IMR-90 (cell line): ENCODE measurements around the gene GCNT2. TPM values are rescaled to one million over a fixed set of nuclear protein-coding genes. Genes with fewer than 3 reads are reported as not detected.

Source experiments
- ATAC-seq: fragments of 200-7000 bp; cut with Tn5 transposase; 2 replicates; pipeline ENCODE4 v1.9.1; 2020; ENCODE audit warnings: low read depth, mild to moderate bottlenecking, moderate library complexity
- BruUV-seq: library from RNA; stranded (reverse); fragments of 400-500 nt; replicated peaks from 2 replicates; lab custom pipeline; 2021; lab: Mats Ljungman, UMichigan
- CTCF ChIA-PET: fragments of 300-600 bp; formaldehyde crosslinking; extraction: SDS; loops from one replicate; lab custom pipeline; 2021; ENCODE audit warnings: antibody characterized with exemption; lab: Yijun Ruan, JAX
- POLR2A ChIA-PET: fragments of 300-600 bp; sonication (Branson Sonifier 250); formaldehyde crosslinking; loops from one replicate; lab custom pipeline; 2022; ENCODE audit warnings: antibody characterized with exemption; ENCODE audit not compliant: unreplicated experiment; lab: Charles Lee
- DNase-seq: peaks from one replicate; pipeline ENCODE4 v3.0.0; 2013
- H2AFZ ChIP-seq: replicated peaks from 2 replicates; pipeline ENCODE3; 2013; ENCODE audit warnings: low read length, mild to moderate bottlenecking; ENCODE audit not compliant: poor library complexity
- H2AK5ac ChIP-seq: 2 replicates; pipeline ENCODE4 v1.6.1; 2013; ENCODE audit warnings: low read depth, low read length, inconsistent platforms
- H2AK9ac ChIP-seq: replicated peaks from 2 replicates; pipeline ENCODE3; 2013; ENCODE audit warnings: mild to moderate bottlenecking, low read depth, low read length, moderate library complexity; ENCODE audit not compliant: poor library complexity
- H2BK120ac ChIP-seq: 2 replicates; pipeline ENCODE4 v1.6.1; 2013; ENCODE audit warnings: low read depth, low read length, inconsistent platforms
- H2BK15ac ChIP-seq: 3 replicates; pipeline ENCODE4 v1.6.1; 2013; ENCODE audit warnings: low read depth, low read length, inconsistent platforms
- H2BK20ac ChIP-seq: 2 replicates; pipeline ENCODE4 v1.6.1; 2013; ENCODE audit warnings: low read depth, mild to moderate bottlenecking, inconsistent platforms, low read length, moderate library complexity
- H2BK5ac ChIP-seq: 2 replicates; pipeline ENCODE4 v1.6.1; 2013; ENCODE audit warnings: mild to moderate bottlenecking, low read depth, low read length, inconsistent platforms; ENCODE audit not compliant: poor library complexity, severe bottlenecking
- H3K14ac ChIP-seq: replicated peaks from 2 replicates; pipeline ENCODE4 v1.6.1; 2013; ENCODE audit warnings: low read depth, low read length, inconsistent platforms
- H3K18ac ChIP-seq: 2 replicates; pipeline ENCODE4 v1.6.1; 2013; ENCODE audit warnings: low read depth, low read length, control low read depth
- H3K23ac ChIP-seq: 2 replicates; pipeline ENCODE4 v1.6.1; 2013; ENCODE audit warnings: low read depth, low read length, inconsistent platforms
- H3K27ac ChIP-seq: 2 replicates; pipeline ENCODE4 v1.5.1; 2013; ENCODE audit warnings: mild to moderate bottlenecking, control low read depth, low read length; ENCODE audit not compliant: insufficient read depth
- H3K27me3 ChIP-seq: 2 replicates; pipeline ENCODE4 v1.6.1; 2013; ENCODE audit warnings: low read length; ENCODE audit not compliant: control insufficient read depth, insufficient read depth
- H3K36me3 ChIP-seq: 2 replicates; pipeline ENCODE4 v1.6.1; 2013; ENCODE audit warnings: low read length, mixed read lengths; ENCODE audit not compliant: control insufficient read depth, insufficient read depth
- H3K4ac ChIP-seq: 2 replicates; pipeline ENCODE4 v1.6.1; 2013; ENCODE audit warnings: low read depth, low read length, inconsistent platforms
- H3K4me1 ChIP-seq: 2 replicates; pipeline ENCODE4 v1.6.1; 2013; ENCODE audit warnings: low read length, mixed read lengths; ENCODE audit not compliant: control insufficient read depth, insufficient read depth
- H3K4me2 ChIP-seq: 2 replicates; pipeline ENCODE4 v1.6.1; 2013; ENCODE audit warnings: low read depth, mild to moderate bottlenecking, control low read depth, low read length, moderate library complexity
- H3K4me3 ChIP-seq: 2 replicates; pipeline ENCODE4 v1.5.1; 2013; ENCODE audit warnings: low read depth, mild to moderate bottlenecking, control low read depth, low read length, moderate library complexity; ENCODE audit not compliant: insufficient read depth
- H3K56ac ChIP-seq: 2 replicates; pipeline ENCODE4 v1.6.1; 2013; ENCODE audit warnings: low read length, inconsistent platforms; ENCODE audit not compliant: insufficient read depth; ENCODE audit errors: extremely low read depth
- H3K79me1 ChIP-seq, 2 experiments: 2 replicates each; pipeline ENCODE4 v1.6.1; 2013; ENCODE audit warnings: low read length in 2 of 2, inconsistent platforms in 1 of 2, low read depth in 1 of 2
- H3K9ac ChIP-seq: 2 replicates; pipeline ENCODE4 v1.6.1; 2013; ENCODE audit warnings: low read depth, low read length, control low read depth
- H3K9me1 ChIP-seq: 2 replicates; pipeline ENCODE4 v1.6.1; 2013; ENCODE audit warnings: low read length, inconsistent platforms; ENCODE audit not compliant: insufficient read depth
- H3K9me3 ChIP-seq: 2 replicates; pipeline ENCODE4 v1.6.1; 2013; ENCODE audit warnings: low read length; ENCODE audit not compliant: control insufficient read depth, insufficient read depth
- H4K20me1 ChIP-seq: 2 replicates; pipeline ENCODE4 v1.6.1; 2013; ENCODE audit warnings: low read length, inconsistent platforms; ENCODE audit not compliant: insufficient read depth
- H4K5ac ChIP-seq: 2 replicates; pipeline ENCODE4 v1.6.1; 2013; ENCODE audit warnings: mild to moderate bottlenecking, low read depth, low read length, control low read depth
- H4K8ac ChIP-seq, 2 experiments: 2 replicates each; pipeline ENCODE4 v1.6.1; 2013; ENCODE audit warnings: low read depth in 2 of 2, low read length in 2 of 2, control low read depth in 1 of 2, inconsistent platforms in 1 of 2
- H4K91ac ChIP-seq: 2 replicates; pipeline ENCODE4 v1.6.1; 2013; ENCODE audit warnings: low read depth, low read length, inconsistent platforms; ENCODE audit not compliant: insufficient read depth
- BHLHE40 ChIP-seq: fragments of 150-350 bp; IDR thresholded peaks from 2 replicates; pipeline ENCODE4 v1.6.1; 2016; ENCODE audit warnings: mild to moderate bottlenecking, low read depth, low read length
- CEBPB ChIP-seq: IDR thresholded peaks from 2 replicates; pipeline ENCODE4 v1.6.1; 2012; ENCODE audit warnings: low read depth, low read length, improper control_type of control experiment
- CHD1 ChIP-seq: IDR thresholded peaks from 2 replicates; pipeline ENCODE4 v1.6.1; 2012; ENCODE audit warnings: low read depth, low read length, improper control_type of control experiment
- CTCF ChIP-seq: conservative IDR thresholded peaks from 2 replicates; pipeline ENCODE4 v1.5.1; 2012; ENCODE audit warnings: mild to moderate bottlenecking, low read depth, low read length, improper control_type of control experiment
- ELK1 ChIP-seq: fragments of 150-350 bp; IDR thresholded peaks from 2 replicates; pipeline ENCODE4 v1.6.1; 2016; ENCODE audit warnings: low read depth, mild to moderate bottlenecking, low read length, moderate library complexity, borderline replicate concordance
- FOS ChIP-seq: fragments of 150-350 bp; IDR thresholded peaks from 2 replicates; pipeline ENCODE4 v1.6.1; 2016; ENCODE audit warnings: low read depth, low read length
- MAFK ChIP-seq: IDR thresholded peaks from 2 replicates; pipeline ENCODE4 v1.6.1; 2012; ENCODE audit warnings: low read depth, low read length, improper control_type of control experiment
- MAZ ChIP-seq: IDR thresholded peaks from 2 replicates; pipeline ENCODE4 v1.6.1; 2012; ENCODE audit warnings: low read depth, mild to moderate bottlenecking, low read length, improper control_type of control experiment, moderate library complexity, borderline replicate concordance
- MXI1 ChIP-seq: IDR thresholded peaks from 2 replicates; pipeline ENCODE4 v1.6.1; 2012; ENCODE audit warnings: low read depth, mild to moderate bottlenecking, low read length, moderate library complexity, borderline replicate concordance
- NFE2L2 ChIP-seq: fragments of 150-350 bp; IDR thresholded peaks from 2 replicates; pipeline ENCODE4 v1.6.1; 2016; ENCODE audit warnings: low read depth, mild to moderate bottlenecking, low read length
- POLR2A ChIP-seq: IDR thresholded peaks from 2 replicates; pipeline ENCODE4 v1.6.1; 2012; ENCODE audit warnings: mild to moderate bottlenecking, low read depth, low read length
- RAD21 ChIP-seq: IDR thresholded peaks from 2 replicates; pipeline ENCODE4 v1.6.1; 2012; ENCODE audit warnings: low read length, improper control_type of control experiment
- RCOR1 ChIP-seq: IDR thresholded peaks from 2 replicates; pipeline ENCODE4 v1.6.1; 2012; ENCODE audit warnings: mild to moderate bottlenecking, low read length, improper control_type of control experiment; ENCODE audit not compliant: insufficient replicate concordance
- RFX5 ChIP-seq: IDR thresholded peaks from 2 replicates; pipeline ENCODE4 v1.8.0; 2012; ENCODE audit warnings: low read depth, mild to moderate bottlenecking, low read length, moderate library complexity
- SMC3 ChIP-seq: fragments of 150-350 bp; IDR thresholded peaks from 2 replicates; pipeline ENCODE4 v1.6.1; 2016; ENCODE audit warnings: low read depth, mild to moderate bottlenecking, antibody characterized with exemption, low read length, moderate library complexity
- USF2 ChIP-seq: fragments of 150-350 bp; IDR thresholded peaks from 2 replicates; pipeline ENCODE4 v1.6.1; 2017; ENCODE audit warnings: mild to moderate bottlenecking, antibody characterized with exemption, low read length, low read depth
- WGBS, 2 experiments: methylation state at CpG; one replicate each; pipeline versions ENCODE4 v1.1.5 to v1.1.7; 2013; ENCODE audit warnings: missing lambda C conversion rate in 2 of 2; ENCODE audit not compliant: insufficient read length in 1 of 2; ENCODE audit errors: extremely low coverage in 2 of 2; 5-methylcytosine and 5-hydroxymethylcytosine counted together
- dilution Hi-C: fragments of 300-500 bp; cut with HindIII; formaldehyde crosslinking; loops from one replicate; pipeline ENCODE4 v1.14.3; 2018; ENCODE audit warnings: low sequenced_read_pairs; ENCODE audit not compliant: unreplicated experiment
- in situ Hi-C: fragments of 300-500 bp; cut with MboI; formaldehyde crosslinking; loops from 3 replicates; pipeline ENCODE4 v1.14.3; 2019; ENCODE audit warnings: low sequenced_read_pairs, inconsistent platforms, mixed read lengths
- intact Hi-C: fragments of 100-400 bp; cut with micrococcal nuclease; formaldehyde crosslinking; loops from 2 replicates; pipeline ENCODE4 v1.10.0; 2022
- polyA plus RNA-seq, 3 experiments: library from polyadenylated mRNA; depleted of rRNA; stranded (reverse); fragments of >200 nt; gene quantifications; 2 replicates each; pipeline ENCODE4 v1.2.3, GENCODE V29; 2012; ENCODE audit warnings: low replicate concordance in 1 of 3
- total RNA-seq: library from RNA; depleted of rRNA; stranded (reverse); fragments of >200 nt; gene quantifications from 2 replicates; pipeline ENCODE4 v1.2.3, GENCODE V29; 2012

Gene GCNT2
- total and polyA plus RNA-seq, 2 of the 4 experiments (the other 2 are of a cell fraction): 0.34 to 0.90 TPM

- no peak overlapping the region for H3K4ac ChIP-seq
- no peak overlapping the region for H3K23ac ChIP-seq
- no peaks in the 10 kb centered on the region for H3K9me1 ChIP-seq
- H3K4me1 ChIP-seq: no peaks in the 10 kb centered on the region
- H4K5ac ChIP-seq: no peak overlapping the region
- H2BK20ac ChIP-seq: no peak overlapping the region
- CTCF ChIA-PET: no interaction called here
- H2BK5ac ChIP-seq: no peak overlapping the region
- intact Hi-C loops (no loop called here), in situ Hi-C loops (no loop called here), dilution Hi-C loops (no loop called here)
- no peak for DNase-seq
- TF ChIP-seq POLR2A (no peak), RAD21 (no peak), SMC3 (no peak), NFE2L2 (no peak), RCOR1 (no peak), ELK1 (no peak), CHD1 (no peak), BHLHE40 (no peak), MAZ (no peak), RFX5 (no peak), CTCF (no peak), USF2 (no peak), MXI1 (no peak), FOS (no peak), CEBPB (no peak), MAFK (no peak)
- no peak for ATAC-seq
- H3K4me3 ChIP-seq: no peak overlapping the region
- no peak overlapping the region for H2BK120ac ChIP-seq
- no peak overlapping the region for H3K27ac ChIP-seq
- no peaks in the 10 kb centered on the region for H3K27me3 ChIP-seq
- H4K8ac ChIP-seq: no peak overlapping the region
- H3K9me3 ChIP-seq: no peaks in the 10 kb centered on the region
- H2AK5ac ChIP-seq: no peak overlapping the region
- no peak overlapping the region for H2BK15ac ChIP-seq
- H4K91ac ChIP-seq: no peak overlapping the region
- H2AFZ ChIP-seq: no peak overlapping the region
- H3K79me1 ChIP-seq: no peaks in the 10 kb centered on the region
- POLR2A ChIA-PET: no interaction called here
- no CpG with 5 or more reads among the region's 5 CpGs for WGBS, 2 experiments
- no TSS peak for BruUV-seq
- H3K18ac ChIP-seq: no peak overlapping the region
- no peaks in the 10 kb centered on the region for H4K20me1 ChIP-seq
- no peak overlapping the region for H3K56ac ChIP-seq
- H2AK9ac ChIP-seq: no peak overlapping the region
- H3K36me3 ChIP-seq: no peaks in the 10 kb centered on the region
- no peak overlapping the region for H3K14ac ChIP-seq
- no peak overlapping the region for H3K9ac ChIP-seq
- no peak overlapping the region for H3K4me2 ChIP-seq
These were observed 13.4 kb upstream of the GCNT2 start for GRCh38 chr6:10507715-10508114.
